NCI-H2029 treated with DMSO at 0.1 percent for 48 hours (cell line): ENCODE results near the gene PSAP.

Experiments
- DNase-seq: peaks from one replicate; lab custom pipeline; 2025; lab: John Stamatoyannopoulos, UW

PSAP gene

GRCh38 chr10:71844695-71845094 is 6.4 kb downstream of the PSAP start:
- no peak for DNase-seq

- DNase-seq: no peak
Measured at GRCh38 chr10:71844084-71844483, 7.0 kb downstream of the PSAP start.

- DNase-seq: no peak
Measured at GRCh38 chr10:71842856-71843686, 8.0 kb downstream of the PSAP start.

GRCh38 chr10:71842422-71842821 is 8.6 kb downstream of the PSAP start:
- no peak for DNase-seq

- DNase-seq: no peak
Measured at GRCh38 chr10:71840958-71841335, 10.1 kb downstream of the PSAP start.

GRCh38 chr10:71840177-71840957 is 10.7 kb downstream of the PSAP start:
- no peak for DNase-seq

- DNase-seq: no peak
Measured at GRCh38 chr10:71838264-71839211, 12.5 kb downstream of the PSAP start.

- no peak for DNase-seq
Measured at GRCh38 chr10:71837098-71837827, 13.8 kb downstream of the PSAP start.

GRCh38 chr10:71836596-71836974 is 14.5 kb downstream of the PSAP start:
- DNase-seq: no peak

- no peak for DNase-seq
Measured at GRCh38 chr10:71835671-71836595, 15.1 kb downstream of the PSAP start.

- no peak for DNase-seq
Measured at GRCh38 chr10:71834343-71834674, 16.7 kb downstream of the PSAP start.

GRCh38 chr10:71833451-71834342 is 17.4 kb downstream of the PSAP start:
- no peak for DNase-seq

- DNase-seq: no peak
Measured at GRCh38 chr10:71832967-71833366, 18.1 kb downstream of the PSAP start.

- no peak for DNase-seq
Measured at GRCh38 chr10:71831646-71832552, 19.2 kb downstream of the PSAP start.

GRCh38 chr10:71830726-71831125 is 20.3 kb downstream of the PSAP start:
- DNase-seq: no peak

GRCh38 chr10:71829896-71830295 is 21.2 kb downstream of the PSAP start:
- DNase-seq: no peak

GRCh38 chr10:71829171-71829570 is 21.9 kb downstream of the PSAP start:
- DNase-seq: no peak

- no peak for DNase-seq
Measured at GRCh38 chr10:71828702-71829101, 22.3 kb downstream of the PSAP start.
